ENCODE data around the gene FN1.

FN1 gene

DNA sequence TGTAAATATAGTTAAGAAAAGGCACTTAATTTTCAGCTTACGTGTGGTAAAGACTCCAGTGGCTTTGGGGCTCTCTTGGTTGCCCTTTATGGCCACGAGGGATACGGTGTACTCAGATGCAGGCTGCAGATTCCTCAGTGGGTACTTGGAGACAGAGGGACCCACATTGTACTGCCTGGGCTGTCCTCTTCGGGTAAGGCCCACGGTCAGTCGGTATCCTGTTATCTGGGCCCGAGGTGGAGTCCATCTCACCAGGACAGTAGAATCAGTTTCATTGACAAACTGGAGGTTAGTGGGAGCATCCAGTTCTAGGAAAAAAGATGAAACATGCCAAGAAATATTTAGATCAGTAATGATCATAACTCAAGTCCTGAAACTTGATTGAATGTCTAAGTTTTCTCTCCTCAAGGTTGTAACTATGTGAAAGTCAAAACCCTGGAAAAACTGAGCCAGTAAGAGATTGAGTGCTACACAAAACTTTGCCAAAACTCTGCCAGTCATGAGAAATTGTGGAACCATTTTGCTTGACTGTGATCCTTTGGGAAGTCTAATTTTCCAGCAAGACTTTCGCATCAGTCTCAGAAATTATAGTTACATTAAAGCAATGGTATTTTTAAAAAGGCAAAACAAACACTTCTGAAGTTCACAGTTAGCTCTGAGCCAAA, 31.4 kb downstream of the FN1 start:
- TF ChIP-seq, protein P1, sequence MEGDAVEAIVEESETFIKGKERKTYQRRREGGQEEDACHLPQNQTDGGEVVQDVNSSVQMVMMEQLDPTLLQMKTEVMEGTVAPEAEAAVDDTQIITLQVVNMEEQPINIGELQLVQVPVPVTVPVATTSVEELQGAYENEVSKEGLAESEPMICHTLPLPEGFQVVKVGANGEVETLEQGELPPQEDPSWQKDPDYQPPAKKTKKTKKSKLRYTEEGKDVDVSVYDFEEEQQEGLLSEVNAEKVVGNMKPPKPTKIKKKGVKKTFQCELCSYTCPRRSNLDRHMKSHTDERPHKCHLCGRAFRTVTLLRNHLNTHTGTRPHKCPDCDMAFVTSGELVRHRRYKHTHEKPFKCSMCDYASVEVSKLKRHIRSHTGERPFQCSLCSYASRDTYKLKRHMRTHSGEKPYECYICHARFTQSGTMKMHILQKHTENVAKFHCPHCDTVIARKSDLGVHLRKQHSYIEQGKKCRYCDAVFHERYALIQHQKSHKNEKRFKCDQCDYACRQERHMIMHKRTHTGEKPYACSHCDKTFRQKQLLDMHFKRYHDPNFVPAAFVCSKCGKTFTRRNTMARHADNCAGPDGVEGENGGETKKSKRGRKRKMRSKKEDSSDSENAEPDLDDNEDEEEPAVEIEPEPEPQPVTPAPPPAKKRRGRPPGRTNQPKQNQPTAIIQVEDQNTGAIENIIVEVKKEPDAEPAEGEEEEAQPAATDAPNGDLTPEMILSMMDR (IDR thresholded peaks at IDR 0.05; ENCODE audit: low read depth, low read length) = no peak
- DNase-seq (ENCODE audit: extremely low read depth, low read depth) = no peak

GRCh38 chr2:215403441-215404347, 32.2 kb downstream of the FN1 start:
- no peak for DNase-seq (ENCODE audit: extremely low read depth, low read depth)
- TF ChIP-seq, protein P1 (IDR thresholded peaks at IDR 0.05; ENCODE audit: low read depth, low read length) = no peak

- TF ChIP-seq, protein P1 (IDR thresholded peaks at IDR 0.05; ENCODE audit: low read depth, low read length) = no peak
- DNase-seq (ENCODE audit: extremely low read depth, low read depth) = peak; percentile 87
Measured at GRCh38 chr2:215401896-215402379, 33.9 kb downstream of the FN1 start.

DNA sequence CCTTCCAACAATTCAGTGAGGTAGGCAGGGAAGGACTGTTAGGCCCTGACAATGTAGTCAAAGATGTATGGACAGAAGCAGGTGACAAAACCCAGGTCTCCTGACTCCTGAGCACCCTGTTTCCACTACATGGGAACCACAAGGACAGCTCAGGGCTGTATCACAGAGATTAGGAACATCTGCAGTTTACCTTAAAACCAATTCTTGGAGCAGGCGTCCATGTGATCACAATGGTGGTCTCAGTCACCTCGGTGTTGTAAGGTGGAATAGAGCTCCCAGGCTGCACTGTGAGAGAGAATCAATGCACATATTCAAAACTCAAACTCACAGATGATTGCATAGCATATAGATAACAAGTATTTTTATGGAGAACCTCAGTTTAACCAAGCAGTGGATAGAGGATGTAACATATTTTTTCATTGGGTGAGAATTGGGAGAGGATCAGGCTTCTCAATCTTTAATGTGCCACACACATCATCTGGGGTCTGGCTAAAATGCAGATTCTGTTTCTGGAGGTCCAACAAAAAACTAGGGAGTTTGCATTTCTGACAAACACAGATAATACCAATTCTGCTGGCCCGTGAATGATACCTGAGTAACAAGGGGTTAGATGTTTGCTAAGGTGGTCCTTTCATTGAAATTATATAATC, 36.7 kb downstream of the FN1 start:
- TF ChIP-seq, protein P1 (IDR thresholded peaks at IDR 0.05; ENCODE audit: low read depth, low read length) = no peak
- DNase-seq (ENCODE audit: extremely low read depth, low read depth) = no peak

DNA sequence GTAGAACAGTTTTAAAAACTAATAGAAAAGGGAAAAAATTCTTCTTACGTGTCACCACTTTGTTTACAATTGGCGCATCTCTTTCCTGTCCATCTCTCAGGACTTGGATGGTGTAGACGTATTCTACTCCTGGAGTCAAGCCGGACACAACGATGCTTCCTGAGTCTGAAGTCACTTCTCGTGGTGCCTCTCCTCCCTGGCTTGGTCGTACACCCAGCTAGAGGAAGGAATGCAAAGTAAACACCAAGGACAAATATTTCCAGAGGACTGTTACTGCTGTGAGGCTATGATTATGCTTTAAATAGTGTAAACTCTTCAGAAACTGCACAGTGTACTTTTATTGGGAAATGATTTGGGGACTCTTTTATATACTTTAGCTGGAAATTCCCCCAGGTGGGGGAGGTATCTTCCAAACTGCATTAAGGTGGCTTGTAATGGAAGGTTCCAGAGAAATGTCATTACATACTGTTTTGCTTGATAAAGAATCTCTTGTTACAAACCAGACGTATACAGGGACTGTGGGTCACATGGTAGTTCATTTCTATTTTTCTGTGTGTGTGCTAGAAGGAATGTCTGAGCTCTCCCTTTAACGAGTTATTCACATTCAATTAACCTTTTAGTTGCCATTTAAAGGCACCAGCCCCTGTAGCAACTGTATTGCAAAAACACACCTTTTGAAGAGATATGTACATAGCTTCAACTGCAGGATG, 38.1 kb downstream of the FN1 start:
- TF ChIP-seq, protein P1 (IDR thresholded peaks at IDR 0.05; ENCODE audit: low read depth, low read length) = no peak; the same call in none of the 2 replicates
- DNase-seq (ENCODE audit: extremely low read depth, low read depth) = no peak

- peak; percentile 65 for DNase-seq (ENCODE audit: extremely low read depth, low read depth)
- TF ChIP-seq, protein P1 (IDR thresholded peaks at IDR 0.05; ENCODE audit: low read depth, low read length) = no peak
Measured at GRCh38 chr2:215396595-215397313, 39.1 kb downstream of the FN1 start.
